GM19193 (cell line): ENCODE results near the gene FBXO38.

Experiments used
- POLR2A ChIP-seq: IDR thresholded peaks from 4 replicates; pipeline ENCODE4 v1.6.1; 2011; ENCODE audit not compliant: insufficient read depth, insufficient read length; ENCODE audit errors: extremely low read depth

FBXO38 gene

DNA sequence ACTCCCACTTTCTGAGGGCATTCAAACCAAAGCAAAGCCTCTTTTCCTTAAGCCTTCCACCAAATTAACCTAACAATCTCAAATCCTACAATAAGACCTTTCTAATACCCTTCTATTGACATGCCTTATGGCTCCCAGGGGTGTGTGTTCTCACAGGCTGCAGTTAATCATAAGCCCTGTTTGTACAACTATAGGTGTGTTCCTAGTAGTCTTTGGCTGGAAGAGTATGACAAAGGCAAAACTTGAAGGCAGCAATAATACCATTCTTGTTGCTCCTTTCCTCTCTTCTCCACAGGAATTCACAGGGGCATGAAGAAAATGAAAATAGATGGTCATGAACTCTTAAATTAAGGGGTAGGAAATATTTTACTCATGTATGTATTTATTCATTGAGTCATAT is 10.9 kb upstream of the FBXO38 start:
- TF ChIP-seq POLR2A, result no peak

DNA sequence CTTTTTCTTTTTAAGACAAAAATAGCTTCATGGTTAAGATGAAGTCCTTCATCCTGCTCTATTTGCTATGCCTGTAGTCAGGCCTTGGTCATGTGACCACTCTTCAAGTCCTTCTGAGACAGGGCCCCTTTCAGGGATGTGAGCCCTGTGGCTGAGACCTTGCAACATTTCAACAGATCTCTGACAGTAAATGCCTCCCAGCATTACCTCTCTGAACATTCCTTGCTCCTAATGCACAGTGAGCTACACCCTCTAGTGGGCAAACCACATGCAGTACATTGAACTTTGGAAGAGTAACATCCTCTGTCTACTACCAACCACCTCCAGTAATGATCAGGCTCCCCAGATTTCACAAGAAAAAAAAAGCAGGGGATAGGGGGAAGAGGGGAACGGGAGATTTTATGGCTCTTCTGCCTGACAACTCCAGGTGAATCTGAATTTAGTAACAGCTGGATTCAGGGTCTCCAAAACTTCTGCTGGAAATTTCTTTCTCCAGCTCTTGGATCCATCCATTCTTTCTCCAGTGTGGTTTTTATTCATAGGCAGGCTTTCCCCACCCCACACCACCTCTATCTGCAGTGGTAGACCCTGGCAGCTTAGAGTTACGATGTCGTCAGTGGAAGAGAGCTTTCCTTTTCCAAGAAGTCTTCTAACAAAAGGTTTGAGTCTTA is 8.9 kb upstream of the FBXO38 start:
- no peak for TF ChIP-seq POLR2A

DNA sequence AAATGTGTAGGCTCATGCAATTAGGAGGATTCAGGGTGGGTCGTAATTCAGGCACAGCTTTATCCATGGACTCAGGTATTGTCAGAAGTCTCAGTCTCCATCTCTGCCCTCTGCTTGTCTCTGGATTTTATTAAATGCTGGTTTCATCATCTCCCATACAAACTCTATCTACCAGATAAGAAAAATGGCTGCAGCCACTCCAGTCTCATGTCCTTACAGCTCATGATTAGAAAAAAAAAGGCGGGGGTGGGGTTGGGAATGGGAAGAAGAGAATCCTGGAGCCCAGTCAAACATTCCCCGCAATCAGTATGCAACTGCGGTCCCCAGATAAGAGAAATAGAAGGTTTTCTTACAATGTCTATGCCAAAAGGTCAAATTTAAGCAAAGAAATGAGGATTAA is 7.6 kb upstream of the FBXO38 start:
- no peak for TF ChIP-seq POLR2A

DNA sequence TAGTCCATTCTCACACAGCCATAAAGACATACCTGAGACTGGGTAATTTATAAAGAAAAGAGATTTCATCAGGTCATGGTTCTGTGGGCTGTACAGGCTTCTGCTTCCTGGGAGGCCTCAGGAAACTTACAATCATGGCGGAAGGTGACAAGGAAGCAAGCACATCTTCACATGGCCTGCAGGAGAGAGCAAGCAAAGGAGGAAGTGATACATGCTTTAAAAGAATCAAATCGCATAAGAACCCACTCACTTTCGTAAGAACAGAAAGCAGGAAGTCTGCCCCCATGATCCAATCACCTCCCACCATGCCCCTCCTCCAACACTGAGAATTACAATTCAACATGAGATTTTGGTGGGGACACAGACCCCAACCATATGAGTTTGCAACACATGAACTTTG is 5.1 kb upstream of the FBXO38 start:
- no peak for TF ChIP-seq POLR2A

DNA sequence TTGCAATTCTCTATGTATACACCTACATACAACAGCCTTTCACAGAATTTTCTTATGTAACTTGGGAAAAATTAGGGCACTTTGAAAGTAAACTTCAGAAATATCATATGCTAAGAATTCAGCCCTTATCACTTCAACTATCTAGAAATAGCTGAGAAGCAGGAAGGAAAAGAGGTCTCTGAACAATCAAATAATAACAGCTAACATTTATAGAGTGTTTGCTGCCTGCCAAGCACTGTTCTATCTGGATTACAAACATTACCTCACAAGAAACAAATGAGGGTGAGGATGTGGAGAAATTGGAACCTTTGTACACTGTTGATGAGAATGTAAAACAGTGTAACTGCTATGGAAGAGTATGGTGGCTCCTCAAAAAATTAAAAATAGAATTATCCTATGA is 4.4 kb upstream of the FBXO38 start:
- no peak for TF ChIP-seq POLR2A

- no peak for TF ChIP-seq POLR2A
Measured at GRCh38 chr5:148381906-148382305, 1.9 kb upstream of the FBXO38 start.

DNA sequence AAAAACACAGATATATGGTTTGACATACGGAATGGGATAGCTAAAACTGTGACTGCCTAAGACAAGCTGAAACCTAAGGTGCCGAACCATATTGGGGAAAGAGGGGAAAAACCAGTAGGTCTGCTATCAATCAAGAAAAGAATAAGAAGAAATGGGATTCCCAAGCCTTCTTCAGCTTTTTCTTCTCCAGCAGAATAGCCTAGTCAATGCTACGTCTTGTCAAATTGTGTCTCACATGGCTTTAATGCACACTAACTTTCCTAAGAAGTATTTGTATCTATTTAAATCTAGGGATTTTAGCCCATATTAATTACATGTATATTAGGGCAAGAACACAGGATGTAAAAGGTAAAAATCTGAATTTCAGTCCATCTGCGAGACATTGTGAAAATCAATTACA is 797 bp upstream of the FBXO38 start:
- no peak for TF ChIP-seq POLR2A

DNA sequence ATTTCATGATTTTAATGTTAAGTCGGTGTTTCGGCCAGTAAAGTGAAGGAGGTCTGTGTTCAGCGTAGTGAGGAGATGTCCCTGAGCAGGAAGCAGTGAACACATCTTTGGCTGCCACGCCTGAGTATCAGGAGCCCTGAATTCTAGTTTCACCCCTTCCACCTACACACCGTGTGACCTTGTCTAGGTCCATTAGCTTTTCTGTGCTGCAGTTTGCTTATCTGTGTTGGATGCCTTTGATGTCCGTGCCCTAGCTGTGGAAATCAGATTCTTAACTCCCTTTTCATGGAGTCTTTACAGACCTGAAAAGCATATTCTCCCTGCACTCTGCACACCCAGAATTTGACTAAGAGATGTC is 601 bp downstream of the FBXO38 start:
- no peak for TF ChIP-seq POLR2A

GRCh38 chr5:148385094-148385493 is 1.3 kb downstream of the FBXO38 start:
- no peak for TF ChIP-seq POLR2A

GRCh38 chr5:148386041-148386440 is 2.3 kb downstream of the FBXO38 start:
- no peak for TF ChIP-seq POLR2A

DNA sequence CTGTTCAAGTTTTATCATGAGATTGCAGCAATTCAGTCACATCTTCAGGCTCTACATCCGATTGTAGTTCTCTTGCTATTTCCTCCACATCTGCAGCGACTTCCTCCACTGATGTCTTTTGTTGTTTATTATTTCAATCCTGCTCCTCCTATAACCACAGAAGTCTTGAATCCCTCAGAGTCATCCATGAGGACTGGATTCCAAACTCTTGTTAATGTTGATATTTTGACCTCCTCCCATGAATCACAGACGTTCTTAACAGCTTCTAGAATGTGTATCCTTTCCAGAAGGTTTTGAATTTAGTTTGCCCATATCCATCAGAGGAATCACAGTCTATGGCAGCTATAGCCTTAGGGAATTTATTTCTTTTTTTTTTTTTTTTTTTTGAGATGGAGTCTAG is 3.6 kb downstream of the FBXO38 start:
- TF ChIP-seq POLR2A, result no peak

- no peak for TF ChIP-seq POLR2A
Measured at GRCh38 chr5:148388696-148389095, 4.9 kb downstream of the FBXO38 start.

DNA sequence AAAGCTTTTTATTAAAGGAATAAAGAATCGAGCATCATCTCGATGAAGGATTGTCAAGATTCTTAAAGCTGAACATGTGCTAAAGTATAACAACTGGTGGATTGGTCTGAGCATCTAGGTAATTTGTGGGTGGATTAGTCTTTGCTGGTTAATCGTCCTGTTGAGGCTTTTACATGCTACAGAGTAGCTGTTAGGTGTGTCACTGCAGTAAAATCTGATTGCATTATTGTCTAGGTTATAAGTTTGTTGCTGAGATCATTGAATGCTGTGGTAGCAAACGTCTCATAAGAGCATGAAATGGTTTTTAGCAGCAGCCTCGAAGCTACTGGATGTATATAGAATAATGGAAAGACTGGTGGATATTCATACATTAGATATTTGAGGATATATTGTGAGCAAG is 7.2 kb downstream of the FBXO38 start:
- no peak for TF ChIP-seq POLR2A

DNA sequence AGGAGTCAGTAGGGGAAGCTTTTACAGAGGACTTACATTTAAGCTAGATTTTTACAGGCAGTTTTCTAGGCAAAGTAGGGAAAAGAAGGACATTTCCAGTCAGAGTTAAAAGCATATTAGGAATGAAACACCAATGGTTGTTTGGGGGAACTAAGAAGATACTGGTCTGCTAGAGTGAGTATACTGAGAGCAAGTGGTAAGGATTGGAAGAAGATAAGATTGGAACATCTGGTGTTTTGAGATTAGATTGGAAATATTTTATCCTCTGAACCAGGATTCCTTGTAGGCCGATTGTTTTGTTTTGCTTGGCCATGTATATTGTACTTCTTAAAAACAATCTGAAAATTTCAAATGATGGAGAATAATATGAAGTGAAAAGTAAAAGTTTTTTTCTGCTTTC is 7.7 kb downstream of the FBXO38 start:
- TF ChIP-seq POLR2A, result no peak

DNA sequence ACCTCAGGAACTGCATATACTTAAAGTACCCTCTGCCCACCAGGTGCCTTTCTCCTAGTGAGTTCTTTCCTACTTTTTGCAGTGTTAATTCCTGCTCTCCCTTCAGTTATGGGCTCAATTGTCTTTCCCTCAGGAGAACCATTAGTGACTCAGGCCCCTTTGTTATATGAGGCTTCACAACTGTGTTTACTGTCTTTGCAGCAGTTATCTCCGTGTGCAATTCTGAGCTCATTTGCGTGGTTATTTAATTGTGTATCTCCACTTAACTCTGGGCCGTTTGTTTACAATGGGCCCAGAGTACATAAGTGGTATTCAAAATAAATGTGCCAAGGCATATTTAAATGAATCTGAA is 9.6 kb downstream of the FBXO38 start:
- no peak for TF ChIP-seq POLR2A

GRCh38 chr5:148394587-148395019 is 10.8 kb downstream of the FBXO38 start:
- TF ChIP-seq POLR2A, result no peak

DNA sequence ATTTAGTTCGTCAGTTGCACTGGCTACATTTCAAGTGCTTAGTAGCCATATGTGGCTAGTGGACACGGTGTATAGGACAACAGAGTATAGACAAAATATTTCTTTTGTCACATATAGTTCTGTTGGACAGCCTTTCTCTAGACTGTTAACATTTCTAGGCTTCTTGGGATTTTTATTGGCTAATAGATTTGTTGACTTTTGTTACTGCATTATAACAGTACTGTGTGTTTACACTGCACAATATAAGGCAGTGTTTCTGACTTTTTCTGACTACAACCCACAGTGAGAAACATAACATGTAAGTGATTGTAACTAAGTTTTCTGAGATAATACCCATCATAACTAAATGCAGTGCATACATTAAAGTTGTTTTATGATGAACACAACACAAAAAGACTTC is 11.3 kb downstream of the FBXO38 start:
- no peak for TF ChIP-seq POLR2A
